Measurements from ENCODE around the gene HAUS7. TPM values are rescaled to one million over a fixed set of nuclear protein-coding genes. Genes with fewer than 3 reads are reported as not detected.

Gene HAUS7
- polyA plus RNA-seq, 1 donor (not counting 4 experiments of a cell fraction or from before 2014, with no cell fraction given) = 13.8 TPM

DNA sequence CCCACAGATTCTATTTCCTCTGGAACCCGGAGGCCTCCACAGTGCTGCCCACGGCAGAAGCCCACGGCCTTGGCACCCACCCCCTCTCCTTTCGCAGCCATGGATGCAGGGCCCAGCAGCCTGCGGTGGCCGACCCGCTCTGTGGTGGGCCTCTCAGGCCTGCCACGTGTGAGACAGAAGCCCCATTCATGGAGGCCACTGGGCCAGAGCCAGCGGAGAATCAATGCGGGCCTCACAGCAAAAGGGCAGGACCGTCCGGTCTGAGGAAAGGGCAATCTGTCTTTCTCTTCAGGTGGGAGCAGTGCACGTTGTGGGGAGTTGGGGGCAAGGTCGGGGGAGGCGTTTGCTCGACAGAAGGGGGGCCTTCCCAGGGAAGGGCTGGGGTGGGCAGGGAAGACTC, 8.4 kb upstream of the HAUS7 start:
- Histone ChIP-seq H3K4me1 (ENCODE audit: control insufficient read depth, extremely low read depth, insufficient read depth, low read length) (peaks cover 5% of the 10 kb centered on the region), H3K27ac (ENCODE audit: control insufficient read depth, insufficient read depth, low read length) (no peak overlapping the region), H3K9ac (ENCODE audit: control insufficient read depth, extremely low read depth, insufficient read depth, low read length) (no peak overlapping the region), H3K27me3 (ENCODE audit: control insufficient read depth, extremely low read depth, insufficient read depth, low read length) (peaks cover 3% of the 10 kb centered on the region), H3K9me3 (ENCODE audit: control insufficient read depth, low read depth, low read length) (no peaks in the 10 kb centered on the region), H3K36me3 (ENCODE audit: control insufficient read depth in 2 of 2, extremely low read depth in 1 of 2, insufficient read depth in 2 of 2, low read length in 2 of 2) (no peaks in the 10 kb centered on the region), H3K9me1 (ENCODE audit: control insufficient read depth, extremely low read depth, insufficient read depth, low read length) (no peaks in the 10 kb centered on the region), H3K4me3 (ENCODE audit: control insufficient read depth in 2 of 3, extremely low read depth in 1 of 3, insufficient read depth in 2 of 3, low read depth in 1 of 3, low read length in 3 of 3) (no peak overlapping the region), H3K79me2 (ENCODE audit: control insufficient read depth, insufficient read depth, low read length) (no peaks in the 10 kb centered on the region), H2AFZ (ENCODE audit: control insufficient read depth, low read length) (no peak overlapping the region), H4K20me1 (ENCODE audit: control insufficient read depth, extremely low read depth, insufficient read depth, low read length) (no peaks in the 10 kb centered on the region), H3K4me2 (ENCODE audit: control insufficient read depth, extremely low read depth, insufficient read depth, low read depth, low read length) (no peak overlapping the region)
- dilution Hi-C loops (cut with MboI; ENCODE audit: extremely low pct_ligation_motif_present, low sequenced_read_pairs) = no loop called here
- no peak for TF ChIP-seq EZH2 (IDR thresholded peaks at IDR 0.05; ENCODE audit: low read length)
- TF ChIP-seq, protein P1, sequence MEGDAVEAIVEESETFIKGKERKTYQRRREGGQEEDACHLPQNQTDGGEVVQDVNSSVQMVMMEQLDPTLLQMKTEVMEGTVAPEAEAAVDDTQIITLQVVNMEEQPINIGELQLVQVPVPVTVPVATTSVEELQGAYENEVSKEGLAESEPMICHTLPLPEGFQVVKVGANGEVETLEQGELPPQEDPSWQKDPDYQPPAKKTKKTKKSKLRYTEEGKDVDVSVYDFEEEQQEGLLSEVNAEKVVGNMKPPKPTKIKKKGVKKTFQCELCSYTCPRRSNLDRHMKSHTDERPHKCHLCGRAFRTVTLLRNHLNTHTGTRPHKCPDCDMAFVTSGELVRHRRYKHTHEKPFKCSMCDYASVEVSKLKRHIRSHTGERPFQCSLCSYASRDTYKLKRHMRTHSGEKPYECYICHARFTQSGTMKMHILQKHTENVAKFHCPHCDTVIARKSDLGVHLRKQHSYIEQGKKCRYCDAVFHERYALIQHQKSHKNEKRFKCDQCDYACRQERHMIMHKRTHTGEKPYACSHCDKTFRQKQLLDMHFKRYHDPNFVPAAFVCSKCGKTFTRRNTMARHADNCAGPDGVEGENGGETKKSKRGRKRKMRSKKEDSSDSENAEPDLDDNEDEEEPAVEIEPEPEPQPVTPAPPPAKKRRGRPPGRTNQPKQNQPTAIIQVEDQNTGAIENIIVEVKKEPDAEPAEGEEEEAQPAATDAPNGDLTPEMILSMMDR (optimal IDR thresholded peaks at IDR 0.05 in 1 of 3, IDR thresholded peaks at IDR 0.05 in 1 of 3, conservative IDR thresholded peaks at IDR 0.05 in 1 of 3; ENCODE audit: extremely low read depth in 1 of 3, insufficient read depth in 2 of 3, low read length in 3 of 3) = no peak
- DNase-seq (ENCODE audit: low read depth, low spot score) (no peak), FAIRE-seq (no peak)

GRCh38 chrX:153477901-153478300, 7.5 kb upstream of the HAUS7 start:
- Histone ChIP-seq H3K4me3 (ENCODE audit: control insufficient read depth in 2 of 3, extremely low read depth in 1 of 3, insufficient read depth in 2 of 3, low read depth in 1 of 3, low read length in 3 of 3) (no peak overlapping the region), H2AFZ (ENCODE audit: control insufficient read depth, low read length) (no peak overlapping the region), H3K9ac (ENCODE audit: control insufficient read depth, extremely low read depth, insufficient read depth, low read length) (no peak overlapping the region), H3K27me3 (ENCODE audit: control insufficient read depth, extremely low read depth, insufficient read depth, low read length) (peaks cover 3% of the 10 kb centered on the region), H3K9me1 (ENCODE audit: control insufficient read depth, extremely low read depth, insufficient read depth, low read length) (no peaks in the 10 kb centered on the region), H3K9me3 (ENCODE audit: control insufficient read depth, low read depth, low read length) (no peaks in the 10 kb centered on the region), H4K20me1 (ENCODE audit: control insufficient read depth, extremely low read depth, insufficient read depth, low read length) (no peaks in the 10 kb centered on the region), H3K79me2 (ENCODE audit: control insufficient read depth, insufficient read depth, low read length) (no peaks in the 10 kb centered on the region), H3K4me2 (ENCODE audit: control insufficient read depth, extremely low read depth, insufficient read depth, low read depth, low read length) (no peak overlapping the region), H3K27ac (ENCODE audit: control insufficient read depth, insufficient read depth, low read length) (no peak overlapping the region), H3K4me1 (ENCODE audit: control insufficient read depth, extremely low read depth, insufficient read depth, low read length) (peaks cover 5% of the 10 kb centered on the region), H3K36me3 (ENCODE audit: control insufficient read depth in 2 of 2, extremely low read depth in 1 of 2, insufficient read depth in 2 of 2, low read length in 2 of 2) (no peaks in the 10 kb centered on the region)
- no peak for DNase-seq (ENCODE audit: low read depth, low spot score)
- dilution Hi-C loops (cut with MboI; ENCODE audit: extremely low pct_ligation_motif_present, low sequenced_read_pairs) = no loop called here
- TF ChIP-seq, protein P1 (optimal IDR thresholded peaks at IDR 0.05 in 1 of 3, IDR thresholded peaks at IDR 0.05 in 1 of 3, conservative IDR thresholded peaks at IDR 0.05 in 1 of 3; ENCODE audit: extremely low read depth in 1 of 3, insufficient read depth in 2 of 3, low read length in 3 of 3) = no peak
- no peak for TF ChIP-seq EZH2 (IDR thresholded peaks at IDR 0.05; ENCODE audit: low read length)
- FAIRE-seq = no peak

All from keratinocyte (primary cell).